Metanephros (tissue), 2 donors: ENCODE measurements around the gene LCN15. TPM values are rescaled to one million over a fixed set of nuclear protein-coding genes. Genes with fewer than 3 reads are reported as not detected.

Source experiments
- small RNA-seq: library from RNA; depleted of rRNA; stranded (forward); fragments of <200 nt; gene quantifications from one replicate; pipeline ENCODE3, GENCODE V24; 2014; ENCODE audit warnings: low replicate concordance
- total RNA-seq: library from RNA; depleted of rRNA; stranded (reverse); fragments of >200 nt; gene quantifications from one replicate; pipeline ENCODE4 v1.2.3, GENCODE V29; 2014

Gene LCN15
- not detected for total RNA-seq

GRCh38 chr9:136764301-136764891 lies at the start of gene LCN15:
LCN15 (minus strand) TSS chr9:136764518; CDS start chr9:136764488, 30 bp downstream.

GRCh38 chr9:136807281-136808074 lies 43.2 kb upstream of the LCN15 start, which contains the start of gene RABL6:
RABL6 (plus strand) TSS chr9:136807948; CDS start chr9:136808197, 249 bp downstream.

GRCh38 chr9:136796238-136796774 lies 32.0 kb upstream of the LCN15 start, which contains the start of gene CCDC183:
CCDC183 (plus strand) TSS chr9:136796338; CDS start chr9:136796398, 60 bp downstream.

GRCh38 chr9:136790640-136791515 lies 26.6 kb upstream of the LCN15 start, which contains the start of gene TMEM141:
TMEM141 (plus strand) TSS chr9:136791344; CDS start chr9:136791371, 27 bp downstream.

GRCh38 chr9:136748201-136748600 lies 16.1 kb downstream of the LCN15 start, which contains the start of gene LCN6:
LCN6 (minus strand) TSS chr9:136748525; CDS start chr9:136748483, 42 bp downstream.

GRCh38 chr9:136742591-136743391 lies 21.5 kb downstream of the LCN15 start, which contains the start of gene LCN10:
LCN10 (minus strand) TSS chr9:136742940; CDS start chr9:136742903, 37 bp downstream.

GRCh38 chr9:136711751-136712689 lies 52.3 kb downstream of the LCN15 start, which contains the start of gene DIPK1B:
DIPK1B (plus strand) TSS chr9:136712572; CDS start chr9:136712666, 94 bp downstream.

Small RNAs within 50 kb of the gene (small RNA-seq; reads per million reads assigned to genes)
- not detected for gene AL355987.2
- gene ATP6V1G1P3 = not detected
- gene MIR6722 = not detected

Other genes starting within 250 kb of the LCN15 start
- gene NOTCH1, start 218.5 kb downstream of the LCN15 start, total RNA-seq = 89.4 TPM
- gene EGFL7, start 101.6 kb downstream of the LCN15 start, total RNA-seq = 131 TPM
- gene AGPAT2, start 77.1 kb downstream of the LCN15 start, total RNA-seq = 62.5 TPM
- gene DIPK1B, start 51.9 kb downstream of the LCN15 start, total RNA-seq = 39.6 TPM
- 0.47 TPM for gene LCN10, start 21.6 kb downstream of the LCN15 start, total RNA-seq
- gene LCN6, start 16.0 kb downstream of the LCN15 start, total RNA-seq = not detected
- 0.82 TPM for gene LCN8, start 6.3 kb downstream of the LCN15 start, total RNA-seq
- 58.8 TPM for gene TMEM141, start 26.8 kb upstream of the LCN15 start, total RNA-seq
- gene CCDC183, start 31.8 kb upstream of the LCN15 start, total RNA-seq = 3.1 TPM
- 44.3 TPM for gene RABL6, start 43.4 kb upstream of the LCN15 start, total RNA-seq
- gene AJM1, start 78.0 kb upstream of the LCN15 start, total RNA-seq = 1.5 TPM
- gene PHPT1, start 84.9 kb upstream of the LCN15 start, total RNA-seq = 68.5 TPM
- gene MAMDC4, start 87.8 kb upstream of the LCN15 start, total RNA-seq = 10.9 TPM
- gene EDF1, start 101.8 kb upstream of the LCN15 start, total RNA-seq = 172 TPM
- gene TRAF2, start 122.0 kb upstream of the LCN15 start, total RNA-seq = 18.9 TPM
- 87.0 TPM for gene FBXW5, start 180.2 kb upstream of the LCN15 start, total RNA-seq
- not detected for gene C8G, start 180.7 kb upstream of the LCN15 start, total RNA-seq
- gene LCN12, start 187.8 kb upstream of the LCN15 start, total RNA-seq = 10.2 TPM
- gene PTGDS, start 213.0 kb upstream of the LCN15 start, total RNA-seq = 43.3 TPM
- 0.41 TPM for gene LCNL1, start 218.5 kb upstream of the LCN15 start, total RNA-seq
- gene PAXX, start 227.9 kb upstream of the LCN15 start, total RNA-seq = 28.0 TPM
- gene CLIC3, start 232.1 kb upstream of the LCN15 start, total RNA-seq = 2.5 TPM